Panc1 (cell line): Measurements from ENCODE around the gene MCF2L2. TPM values are rescaled to one million over a fixed set of nuclear protein-coding genes. Genes with fewer than 3 reads are reported as not detected.
A peak's percentile ranks its signal among the peaks of the same experiment; 100 is the strongest.

Experiments used
- ATAC-seq: fragments of 200-7000 bp; cut with Tn5 transposase; 2 replicates; pipeline ENCODE4 v1.9.1; 2020; ENCODE audit warnings: mild to moderate bottlenecking, moderate library complexity
- BruUV-seq: library from RNA; stranded (reverse); fragments of 400-500 nt; replicated peaks from 2 replicates; lab custom pipeline; 2021; lab: Mats Ljungman, UMichigan
- CTCF ChIA-PET: fragments of 300-600 bp; sonication (Branson Sonifier 250); formaldehyde crosslinking; loops from one replicate; lab custom pipeline; 2022; ENCODE audit warnings: antibody characterized with exemption; lab: Charles Lee
- POLR2A ChIA-PET: fragments of 300-600 bp; sonication (Branson Sonifier 250); formaldehyde crosslinking; loops from one replicate; lab custom pipeline; 2022; ENCODE audit warnings: antibody characterized with exemption; lab: Charles Lee
- DNase-seq: peaks from one replicate; pipeline ENCODE4 v3.0.0-alpha.2; 2010; ENCODE audit warnings: low read depth, low spot score
- H3K27ac ChIP-seq: 2 replicates; pipeline ENCODE4 v1.5.1; 2011; ENCODE audit warnings: mild to moderate bottlenecking, low read length, inconsistent platforms
- H3K27me3 ChIP-seq: fragments of 200-500 bp; sonication (Bioruptor generic); 2 replicates; pipeline ENCODE4 v1.6.0; 2014; ENCODE audit warnings: low read length, inconsistent platforms; ENCODE audit not compliant: control insufficient read depth, insufficient read depth
- H3K36me3 ChIP-seq: fragments of 200-500 bp; sonication (Bioruptor generic); 2 replicates; pipeline ENCODE4 v1.5.1; 2014; ENCODE audit warnings: inconsistent platforms, mild to moderate bottlenecking, low read length, moderate library complexity; ENCODE audit not compliant: control insufficient read depth, insufficient read depth
- H3K4me1 ChIP-seq: 2 replicates; pipeline ENCODE4 v1.5.1; 2011; ENCODE audit warnings: inconsistent platforms, mild to moderate bottlenecking, low read length, moderate library complexity; ENCODE audit not compliant: control insufficient read depth, insufficient read depth
- H3K4me3 ChIP-seq, 2 experiments: 2 replicates each; pipeline ENCODE4 v1.5.1; 2011 to 2012; ENCODE audit warnings: low read depth in 2 of 2, low read length in 2 of 2, mild to moderate bottlenecking in 2 of 2, inconsistent platforms in 1 of 2, moderate library complexity in 1 of 2
- H3K9me3 ChIP-seq: fragments of 200-500 bp; sonication (Bioruptor generic); 2 replicates; pipeline ENCODE4 v1.5.1; 2014; ENCODE audit warnings: low read depth, mild to moderate bottlenecking, inconsistent platforms, low read length, moderate library complexity; ENCODE audit not compliant: control insufficient read depth, insufficient read depth
- CTCF ChIP-seq: fragments of 450-650 bp; IDR thresholded peaks from 2 replicates; pipeline ENCODE4 v1.5.1; 2017; ENCODE audit warnings: mild to moderate bottlenecking
- POLR2AphosphoS5 ChIP-seq: IDR thresholded peaks from 2 replicates; pipeline ENCODE4 v1.6.1; 2012; ENCODE audit warnings: mild to moderate bottlenecking, low read depth, low read length, moderate library complexity
- REST ChIP-seq, 2 experiments: IDR thresholded peaks; 2 replicates each; pipeline ENCODE4 v1.6.1; 2011 to 2012; ENCODE audit warnings: low read depth in 2 of 2, control low read depth in 1 of 2, low read length in 1 of 2, mild to moderate bottlenecking in 1 of 2, moderate library complexity in 1 of 2; ENCODE audit not compliant: insufficient read depth in 1 of 2
- SIN3A ChIP-seq: IDR thresholded peaks from 2 replicates; pipeline ENCODE4 v1.6.1; 2012; ENCODE audit warnings: low read depth, mild to moderate bottlenecking, low read length, moderate library complexity, borderline replicate concordance; ENCODE audit not compliant: insufficient read depth
- TCF7L2 ChIP-seq: IDR thresholded peaks from 2 replicates; pipeline ENCODE4 v1.6.1; 2011; ENCODE audit warnings: mild to moderate bottlenecking, low read depth, low read length, inconsistent platforms
- in situ Hi-C: cut with HindIII; loops from 2 replicates; pipeline ENCODE4 v1.10.0; 2016; ENCODE audit warnings: low sequenced_read_pairs, low pct_unique_long_range_greater_than_20kb
- intact Hi-C: fragments of 100-400 bp; cut with micrococcal nuclease; formaldehyde crosslinking; loops from one replicate; pipeline ENCODE4 v1.10.0; 2022; ENCODE audit not compliant: unreplicated experiment
- total RNA-seq: library from RNA; stranded (reverse); gene quantifications from one replicate; pipeline ENCODE4 v1.2.1, GENCODE V29; 2021; ENCODE audit not compliant: unreplicated experiment

The MCF2L2 gene
- total RNA-seq, 1 experiment from 2014 or later, result 1.0 TPM

GRCh38 chr3:183159333-183159732, 269.1 kb downstream of the MCF2L2 start:
- no TSS peak for BruUV-seq
- no peak overlapping the region for H3K4me3 ChIP-seq
- H3K4me1 ChIP-seq, result no peaks in the 10 kb centered on the region
- ChIA-PET CTCF (interaction anchor here (0.6 kb wide), 1 partner anchor 394 kb away, joined by 7 read pairs; no protein-coding TSS in a partner anchor), POLR2A (no interaction called here)
- H3K9me3 ChIP-seq, result no peaks in the 10 kb centered on the region
- DNase-seq (no peak), ATAC-seq (peak; percentile 63)
- TF ChIP-seq POLR2AphosphoS5, result no peak
- no peak for TF ChIP-seq SIN3A
- TF ChIP-seq CTCF, result no peak; the same call in 1 of the 2 replicates
- no peak for TF ChIP-seq REST (IDR thresholded peaks at IDR 0.05; ENCODE audit: insufficient read depth in 1 of 2, low read depth in 2 of 2, low read length in 1 of 2)
- TF ChIP-seq TCF7L2, result no peak
- H3K27ac ChIP-seq, result no peak overlapping the region
- H3K27me3 ChIP-seq, result peaks cover 2% of the 10 kb centered on the region; the same call in 1 of the 2 replicates
- in situ Hi-C loops (no loop called here), intact Hi-C loops (no loop called here)
- no peaks in the 10 kb centered on the region for H3K36me3 ChIP-seq

GRCh38 chr3:183158551-183159006, 269.8 kb downstream of the MCF2L2 start:
- Histone ChIP-seq H3K27ac (no peak overlapping the region), H3K4me3 (no peak overlapping the region), H3K4me1 (no peaks in the 10 kb centered on the region), H3K27me3 (peaks cover 2% of the 10 kb centered on the region; the same call in 1 of the 2 replicates), H3K36me3 (no peaks in the 10 kb centered on the region), H3K9me3 (no peaks in the 10 kb centered on the region)
- POLR2A ChIA-PET, result no interaction called here
- CTCF ChIA-PET, result no interaction called here
- DNase-seq (no peak), ATAC-seq (no peak)
- TF ChIP-seq TCF7L2 (no peak), SIN3A (no peak), POLR2AphosphoS5 (no peak)
- in situ Hi-C loops, result no loop called here
- no TSS peak for BruUV-seq
- intact Hi-C loops, result no loop called here

DNA sequence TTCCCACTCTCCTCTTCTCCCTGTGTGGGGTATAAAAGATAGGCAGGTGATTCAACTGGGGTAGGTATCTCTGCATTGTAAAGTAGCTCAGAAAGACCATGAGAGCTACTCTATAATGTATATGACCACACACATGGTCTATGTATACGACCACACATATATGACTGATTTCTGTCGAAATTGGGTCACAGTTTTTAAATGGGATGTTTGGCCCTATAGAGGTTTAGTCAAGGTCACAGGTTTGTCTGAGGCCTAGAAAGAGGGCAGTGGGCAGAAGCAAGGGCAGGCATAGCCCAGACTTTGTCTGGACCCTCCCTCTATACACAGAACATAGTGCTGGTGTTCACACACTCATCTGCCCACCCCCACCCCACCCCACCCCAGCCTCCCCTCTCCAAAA, 270.3 kb downstream of the MCF2L2 start:
- H3K36me3 ChIP-seq, result no peaks in the 10 kb centered on the region
- DNase-seq (no peak), ATAC-seq (no peak)
- H3K9me3 ChIP-seq, result no peaks in the 10 kb centered on the region
- intact Hi-C loops, result no loop called here
- POLR2A ChIA-PET, result no interaction called here
- no peaks in the 10 kb centered on the region for H3K4me1 ChIP-seq
- CTCF ChIA-PET, result no interaction called here
- peaks cover 2% of the 10 kb centered on the region; the same call in 1 of the 2 replicates for H3K27me3 ChIP-seq
- BruUV-seq, result no TSS peak
- in situ Hi-C loops, result no loop called here
- H3K4me3 ChIP-seq, result no peak overlapping the region
- no peak overlapping the region for H3K27ac ChIP-seq
- TF ChIP-seq POLR2AphosphoS5, result no peak
- no peak for TF ChIP-seq CTCF
- TF ChIP-seq REST (IDR thresholded peaks at IDR 0.05; ENCODE audit: insufficient read depth in 1 of 2, low read depth in 2 of 2, low read length in 1 of 2), result no peak
- TF ChIP-seq TCF7L2, result no peak
- TF ChIP-seq SIN3A, result no peak
